ENCODE measurements around the gene SASS6.

DNA sequence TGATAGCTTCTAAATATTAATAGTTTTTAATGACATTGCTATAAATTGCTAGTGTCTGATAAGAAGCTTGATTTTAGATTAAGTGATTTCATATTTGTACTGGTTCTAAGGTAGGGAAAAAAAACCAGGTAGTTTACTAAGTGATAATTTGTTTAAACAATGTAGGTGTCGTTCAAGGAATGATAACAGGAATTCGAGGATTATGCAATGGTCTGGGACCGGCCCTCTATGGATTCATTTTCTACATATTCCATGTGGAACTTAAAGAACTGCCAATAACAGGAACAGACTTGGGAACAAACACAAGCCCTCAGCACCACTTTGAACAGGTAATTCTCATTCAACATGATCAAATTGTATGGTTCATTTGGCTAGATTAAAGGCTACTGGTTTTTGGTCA is 52.4 kb downstream of the SASS6 start:
- TF ChIP-seq GFI1B (tag by site-specific recombination; IDR thresholded peaks at IDR 0.05), result no peak
- TF ChIP-seq ZBTB8A (tag by site-specific recombination; IDR thresholded peaks at IDR 0.05), result no peak
- no peak for TF ChIP-seq ZNF23 (tag by site-specific recombination; IDR thresholded peaks at IDR 0.05; ENCODE audit: borderline replicate concordance)
- TF ChIP-seq ZNF791 (tag by site-specific recombination; IDR thresholded peaks at IDR 0.05), result no peak
- TF ChIP-seq ZNF274 (IDR thresholded peaks at IDR 0.05; ENCODE audit: low read length), result no peak
- no peak for TF ChIP-seq ZNF274 (tag by site-specific recombination; IDR thresholded peaks at IDR 0.05; ENCODE audit: borderline replicate concordance)
- no peak for TF ChIP-seq ZSCAN4 (tag by site-specific recombination; IDR thresholded peaks at IDR 0.05)
- TF ChIP-seq ZSCAN16 (tag by site-specific recombination; IDR thresholded peaks at IDR 0.05), result no peak
- TF ChIP-seq ZNF302 (tag by site-specific recombination; IDR thresholded peaks at IDR 0.05; ENCODE audit: low read depth), result no peak
- no peak for TF ChIP-seq ZNF785 (tag by site-specific recombination; IDR thresholded peaks at IDR 0.05)
- no peak for TF ChIP-seq ZNF394 (tag by site-specific recombination; IDR thresholded peaks at IDR 0.05; ENCODE audit: borderline replicate concordance)
- no peak for TF ChIP-seq SETDB1 (IDR thresholded peaks at IDR 0.05; ENCODE audit: insufficient read length, low read length)
- TF ChIP-seq ZNF677 (tag by site-specific recombination; IDR thresholded peaks at IDR 0.05), result no peak
- TF ChIP-seq, protein P1, sequence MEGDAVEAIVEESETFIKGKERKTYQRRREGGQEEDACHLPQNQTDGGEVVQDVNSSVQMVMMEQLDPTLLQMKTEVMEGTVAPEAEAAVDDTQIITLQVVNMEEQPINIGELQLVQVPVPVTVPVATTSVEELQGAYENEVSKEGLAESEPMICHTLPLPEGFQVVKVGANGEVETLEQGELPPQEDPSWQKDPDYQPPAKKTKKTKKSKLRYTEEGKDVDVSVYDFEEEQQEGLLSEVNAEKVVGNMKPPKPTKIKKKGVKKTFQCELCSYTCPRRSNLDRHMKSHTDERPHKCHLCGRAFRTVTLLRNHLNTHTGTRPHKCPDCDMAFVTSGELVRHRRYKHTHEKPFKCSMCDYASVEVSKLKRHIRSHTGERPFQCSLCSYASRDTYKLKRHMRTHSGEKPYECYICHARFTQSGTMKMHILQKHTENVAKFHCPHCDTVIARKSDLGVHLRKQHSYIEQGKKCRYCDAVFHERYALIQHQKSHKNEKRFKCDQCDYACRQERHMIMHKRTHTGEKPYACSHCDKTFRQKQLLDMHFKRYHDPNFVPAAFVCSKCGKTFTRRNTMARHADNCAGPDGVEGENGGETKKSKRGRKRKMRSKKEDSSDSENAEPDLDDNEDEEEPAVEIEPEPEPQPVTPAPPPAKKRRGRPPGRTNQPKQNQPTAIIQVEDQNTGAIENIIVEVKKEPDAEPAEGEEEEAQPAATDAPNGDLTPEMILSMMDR (tag by site-specific recombination; IDR thresholded peaks at IDR 0.05), result no peak
- TF ChIP-seq YY1 (tag by site-specific recombination; IDR thresholded peaks at IDR 0.05), result no peak

Data from HEK293 (cell line).